GM18868 (cell line): ENCODE measurements around the gene IFI27L2.

Experiments used
- ATAC-seq: cut with Tn5 transposase; IDR thresholded peaks from one replicate; pipeline ENCODE4 v1.9.1; 2021; ENCODE audit warnings: mild to moderate bottlenecking, moderate library complexity; ENCODE audit not compliant: unreplicated experiment

Gene IFI27L2

GRCh38 chr14:94103554-94104150, 25.8 kb downstream of the IFI27L2 start:
- ATAC-seq = no peak

- no peak for ATAC-seq
Measured at GRCh38 chr14:94102768-94103482, 26.5 kb downstream of the IFI27L2 start.

- ATAC-seq = no peak
Measured at GRCh38 chr14:94101748-94102147, 27.7 kb downstream of the IFI27L2 start.

DNA sequence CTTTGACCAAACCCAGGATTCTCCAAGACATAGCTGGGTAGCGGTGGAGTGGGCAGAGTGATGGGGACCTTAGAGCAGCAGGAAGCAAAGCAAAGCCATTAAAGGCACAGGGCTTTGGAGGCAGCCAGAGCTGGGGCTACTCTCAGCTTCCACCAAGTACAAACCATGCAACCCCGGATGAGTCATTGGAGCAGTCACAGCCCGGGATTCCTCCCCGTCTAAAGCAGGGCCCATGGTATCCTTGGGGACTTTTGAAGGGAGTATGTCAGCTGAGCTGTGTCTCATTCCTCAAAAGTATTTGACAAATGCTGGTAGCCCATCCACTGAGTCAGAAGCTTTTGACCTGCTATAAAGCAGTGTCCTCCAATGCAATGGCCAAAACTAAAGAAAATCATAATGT, 28.6 kb downstream of the IFI27L2 start:
- ATAC-seq = no peak

GRCh38 chr14:94099006-94099405, 30.4 kb downstream of the IFI27L2 start:
- no peak for ATAC-seq

DNA sequence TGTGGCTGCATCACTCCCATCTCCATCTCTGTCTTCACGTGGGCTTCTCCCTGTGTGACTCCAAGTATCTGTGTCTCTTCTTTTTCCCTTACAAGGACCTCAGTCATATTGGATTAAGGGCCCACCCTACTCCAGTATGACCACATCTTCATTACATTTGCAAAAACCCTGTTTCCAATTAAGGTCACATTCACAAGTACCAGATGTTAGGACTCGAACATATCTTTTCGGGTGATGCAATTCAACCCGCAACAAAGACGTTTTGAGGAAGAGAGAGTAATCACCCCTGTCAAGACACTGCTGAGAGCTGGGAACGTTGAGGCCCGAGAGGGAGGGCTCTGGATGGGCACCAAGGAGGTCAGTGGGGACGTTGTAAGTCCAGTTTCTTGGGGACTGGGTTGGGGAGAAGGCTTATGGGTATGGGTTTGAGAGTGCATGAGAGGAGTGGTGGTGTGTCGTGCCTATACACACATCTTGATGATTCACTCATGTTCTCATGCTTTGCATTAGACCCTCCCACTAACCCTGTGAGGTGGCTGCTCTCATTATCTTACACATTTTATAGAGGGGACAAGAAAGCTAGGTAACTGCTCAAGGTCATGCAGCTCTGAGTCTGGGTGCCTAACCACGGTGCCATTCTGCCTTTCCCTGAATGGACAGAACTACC, 30.9 kb downstream of the IFI27L2 start:
- ATAC-seq = no peak

GRCh38 chr14:94097091-94097490, 32.3 kb downstream of the IFI27L2 start:
- no peak for ATAC-seq

GRCh38 chr14:94093418-94093817, 36.0 kb downstream of the IFI27L2 start:
- ATAC-seq = no peak

GRCh38 chr14:94089479-94089878, 39.9 kb downstream of the IFI27L2 start:
- no peak for ATAC-seq

- no peak for ATAC-seq
Measured at GRCh38 chr14:94088516-94088915, 40.9 kb downstream of the IFI27L2 start.

DNA sequence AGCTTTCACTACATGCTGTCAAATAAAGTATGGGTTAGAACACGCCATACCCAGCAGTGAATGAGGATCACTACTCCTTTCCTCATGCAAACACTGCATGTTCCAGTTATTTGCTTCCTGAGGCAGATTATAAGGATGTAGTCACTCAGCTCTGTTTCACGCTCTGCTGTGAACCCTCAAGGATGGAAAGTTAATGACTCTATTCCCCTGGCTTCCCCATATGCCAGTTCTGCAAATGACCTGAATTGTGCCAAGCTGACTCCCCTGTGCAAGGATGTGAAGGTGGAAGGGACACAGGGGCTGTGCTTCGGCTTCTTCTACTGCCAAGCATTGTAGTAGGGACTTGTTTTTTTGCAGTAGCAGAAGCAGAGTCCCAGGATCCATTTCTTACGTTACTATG, 41.5 kb downstream of the IFI27L2 start:
- no peak for ATAC-seq

DNA sequence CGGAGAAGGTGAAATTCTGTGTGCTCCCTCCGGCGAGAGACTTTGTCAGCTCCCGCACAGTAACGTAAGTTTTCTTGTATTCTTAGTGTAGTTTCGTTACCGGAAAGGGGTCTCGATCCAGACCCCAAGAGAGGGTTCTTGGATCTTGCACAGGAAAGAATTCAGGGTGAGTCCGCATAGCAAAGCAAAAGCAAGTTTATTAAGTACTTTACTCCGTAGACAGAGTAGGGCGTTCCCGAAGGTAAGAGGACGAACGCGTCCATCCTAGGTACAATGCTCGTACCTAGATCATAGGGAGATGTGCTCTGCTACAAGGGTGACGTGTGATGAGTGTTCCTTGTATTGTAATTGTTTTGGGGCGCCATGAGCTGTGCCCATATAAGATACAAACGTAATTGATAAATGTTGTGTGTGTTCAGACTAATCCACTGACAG, 48.0 kb downstream of the IFI27L2 start:
- peak; percentile 28 for ATAC-seq

GRCh38 chr14:94080621-94081385, 48.6 kb downstream of the IFI27L2 start, which contains the start of the genes DDX24 and IFI27L1:
DDX24 (minus strand) TSS chr14:94081202; CDS start chr14:94079742, 1,460 bp downstream.
IFI27L1 (plus strand) TSS chr14:94081310; CDS start chr14:94096938, 15,628 bp downstream.
- peak; percentile 97 for ATAC-seq

- ATAC-seq = no peak
Measured at GRCh38 chr14:94079891-94080620, 49.3 kb downstream of the IFI27L2 start.

- no peak for ATAC-seq
Measured at GRCh38 chr14:94077823-94078222, 51.6 kb downstream of the IFI27L2 start.
